GM21786 (cell line): Measurements from ENCODE around the gene NBAS.
"Not testable (repeated sequence)": the region's sequence is repeated elsewhere in the genome, so short reads cannot be mapped to it uniquely, and the experiment has no call there.

Experiments used
- ATAC-seq: cut with Tn5 transposase; IDR thresholded peaks from one replicate; pipeline ENCODE4 v1.9.1; 2021; ENCODE audit not compliant: unreplicated experiment

NBAS gene

GRCh38 chr2:15230599-15231192 is 330.4 kb downstream of the NBAS start:
- ATAC-seq, result no peak

- no peak for ATAC-seq
These were observed 334.5 kb downstream of the NBAS start for GRCh38 chr2:15226661-15227060.

GRCh38 chr2:15225131-15225530 is 336.0 kb downstream of the NBAS start:
- ATAC-seq, result no peak

GRCh38 chr2:15224641-15225040 is 336.5 kb downstream of the NBAS start:
- ATAC-seq, result no peak

- no peak for ATAC-seq
These were observed 337.2 kb downstream of the NBAS start for GRCh38 chr2:15223887-15224286.

GRCh38 chr2:15222856-15223255 is 338.3 kb downstream of the NBAS start:
- ATAC-seq, result no peak

GRCh38 chr2:15220603-15221002 is 340.5 kb downstream of the NBAS start:
- no peak for ATAC-seq

- ATAC-seq, result no peak
These were observed 342.6 kb downstream of the NBAS start for GRCh38 chr2:15218423-15219086.

GRCh38 chr2:15212249-15212648 is 348.9 kb downstream of the NBAS start:
- ATAC-seq, result no peak

- not testable (repeated sequence) for ATAC-seq
These were observed 350.6 kb downstream of the NBAS start for GRCh38 chr2:15210542-15210941.

GRCh38 chr2:15206419-15206818 is 354.7 kb downstream of the NBAS start:
- no peak for ATAC-seq

- no peak for ATAC-seq
These were observed 355.6 kb downstream of the NBAS start for GRCh38 chr2:15205562-15205961.

- no peak for ATAC-seq
These were observed 360.1 kb downstream of the NBAS start for GRCh38 chr2:15201009-15201408.

- no peak for ATAC-seq
These were observed 360.6 kb downstream of the NBAS start for GRCh38 chr2:15200581-15200980.

- ATAC-seq, result no peak
These were observed 363.1 kb downstream of the NBAS start for GRCh38 chr2:15198051-15198450.

- ATAC-seq, result no peak
These were observed 365.3 kb downstream of the NBAS start for GRCh38 chr2:15195813-15196212.

- ATAC-seq, result no peak
These were observed 369.3 kb downstream of the NBAS start for GRCh38 chr2:15191789-15192188.

- ATAC-seq, result no peak
These were observed 371.9 kb downstream of the NBAS start for GRCh38 chr2:15189216-15189615.

- no peak for ATAC-seq
These were observed 373.4 kb downstream of the NBAS start for GRCh38 chr2:15187702-15188101.

- no peak for ATAC-seq
These were observed 375.0 kb downstream of the NBAS start for GRCh38 chr2:15186118-15186517.

- no peak for ATAC-seq
These were observed 376.6 kb downstream of the NBAS start for GRCh38 chr2:15184491-15184890.

GRCh38 chr2:15182275-15182674 is 378.9 kb downstream of the NBAS start:
- ATAC-seq, result no peak
